Heart left ventricle (tissue), 16 donors: Measurements from ENCODE around the gene FOXP1. TPM values are rescaled to one million over a fixed set of nuclear protein-coding genes. Genes with fewer than 3 reads are reported as not detected.

Experiments used
- ATAC-seq, 4 donors: fragments of 200-7000 bp; cut with Tn5 transposase; one replicate each; pipeline ENCODE4 v1.9.1; 2020 to 2022; ENCODE audit warnings: moderate library complexity in 4 of 4, mild to moderate bottlenecking in 3 of 4, moderate number of reproducible peaks in 1 of 4
- DNase-seq, 5 donors: peaks; one replicate each; pipeline ENCODE4 v3.0.0-alpha.2; 2020
- H3K27ac ChIP-seq, 12 donors: fragments of 200-600 bp; sonication (generic) in 4 of 12; one replicate each; pipeline versions ENCODE4 v1.5.0 to v1.8.0; 2016 to 2022; ENCODE audit warnings: mild to moderate bottlenecking in 2 of 12
- H3K27me3 ChIP-seq, 9 donors: fragments of 200-600 bp; sonication (generic) in 2 of 9; one replicate each; pipeline versions ENCODE4 v1.5.1 to v1.8.0; 2016 to 2022; ENCODE audit warnings: mild to moderate bottlenecking in 3 of 9
- H3K36me3 ChIP-seq, 9 donors: fragments of 200-600 bp; sonication (generic) in 2 of 9; one replicate each; pipeline versions ENCODE4 v1.5.0 to v1.8.0; 2018 to 2022; ENCODE audit warnings: mild to moderate bottlenecking in 2 of 9
- H3K4me1 ChIP-seq, 12 donors: fragments of 200-600 bp; sonication (generic) in 4 of 12; one replicate each; pipeline versions ENCODE4 v1.5.0 to v1.8.0; 2016 to 2022; ENCODE audit warnings: mild to moderate bottlenecking in 3 of 12
- H3K4me3 ChIP-seq, 12 donors: fragments of 200-600 bp; sonication (generic) in 4 of 12; one replicate each; pipeline versions ENCODE4 v1.5.0 to v1.8.0; 2017 to 2022; ENCODE audit warnings: mild to moderate bottlenecking in 9 of 12, moderate library complexity in 4 of 12
- H3K9me3 ChIP-seq, 12 donors: fragments of 200-600 bp; sonication (generic) in 4 of 12; one replicate each; pipeline versions ENCODE4 v1.5.0 to v1.8.0; 2016 to 2022; ENCODE audit warnings: mild to moderate bottlenecking in 1 of 12
- CTCF ChIP-seq, 12 donors: fragments of 200-600 bp; sonication (generic) in 4 of 12; IDR thresholded peaks; one replicate each; pipeline versions ENCODE4 v1.5.0 to v1.8.0; 2018 to 2022; ENCODE audit warnings: antibody characterized with exemption in 12 of 12, mild to moderate bottlenecking in 5 of 12
- POLR2A ChIP-seq, 2 donors: fragments of 450-650 bp; IDR thresholded peaks; one replicate each; pipeline ENCODE4 v1.6.1; 2017; ENCODE audit warnings: antibody characterized with exemption in 2 of 2, mild to moderate bottlenecking in 2 of 2, moderate library complexity in 2 of 2
- WGBS, 4 donors: extraction: QIAGEN DNeasy Blood & Tissue Kit in 2 of 4; methylation state at CpG; one replicate each; pipeline versions ENCODE4 v1.1.5 to v1.1.7; 2013 to 2018; 5-methylcytosine and 5-hydroxymethylcytosine counted together
- intact Hi-C, 10 donors: fragments of 100-400 bp; cut with DNase I; formaldehyde crosslinking; loops; one replicate each; pipeline versions ENCODE4 v1.11.1 to v1.14.2; 2022
- polyA plus RNA-seq, 2 donors: library from polyadenylated mRNA; stranded (reverse); fragments of 200-250 nt; gene quantifications; one replicate each; pipeline ENCODE4 v1.2.3, GENCODE V29; 2013
- total RNA-seq, 9 donors: library from RNA; depleted of rRNA in 2 of 9; stranded (reverse); fragments of >200 nt in 2 of 9; fragmentation: NEBNext Ultra II Directional in 3 of 9; extraction: Animal tissue kit (Norgen Biotek cat#: 25700) in 3 of 9; gene quantifications; one replicate each; pipeline versions ENCODE4 v1.1.0 to v1.2.4, GENCODE V29; 2016 to 2023
- donor health status: ischemic (EF 13 %, LVEDD 7.1; RV severe dilation, severe dysfunction).
- donor health status: healthy with polysubstance abuse.
- donor health status: DM: no; HTN: yes; CAD: no.
- donor health status: DM: no; HTN: no; CAD: no.
- donor health status: ischemic (EF 25% LVEDD 6.9; RV normal size, moderate dysfunction).
- donor health status: ischemic (EF 25% LVEDD 5.7; RV mildly dilated, moderate dysfunction).
- donor health status: healthy.
- donor health status: DM: yes; HTN: yes; CAD: no.
- donor health status: ischemic (EF 35%, LVEDD 5.7; RV mildly dilated, moderate dysfunction).
- donor health status: nonischemic (EF 11% LVEDD 7.7; RV severe dilation, severe dysfunction).
- donor health status: DM: yes; HTN: yes; CAD: no.
- donor health status: PGD.
- donor health status: ischemic (EF 29% LVEDD 5.4; RV normal size, mild dysfunction).
- donor health status: nonischemic (EF 23%, LVEDD 6.1; RV moderate dilation, normal function).

Gene FOXP1
- total and polyA plus RNA-seq, 11 donors = 14.9 to 67.8 (median 41.1) TPM

DNA sequence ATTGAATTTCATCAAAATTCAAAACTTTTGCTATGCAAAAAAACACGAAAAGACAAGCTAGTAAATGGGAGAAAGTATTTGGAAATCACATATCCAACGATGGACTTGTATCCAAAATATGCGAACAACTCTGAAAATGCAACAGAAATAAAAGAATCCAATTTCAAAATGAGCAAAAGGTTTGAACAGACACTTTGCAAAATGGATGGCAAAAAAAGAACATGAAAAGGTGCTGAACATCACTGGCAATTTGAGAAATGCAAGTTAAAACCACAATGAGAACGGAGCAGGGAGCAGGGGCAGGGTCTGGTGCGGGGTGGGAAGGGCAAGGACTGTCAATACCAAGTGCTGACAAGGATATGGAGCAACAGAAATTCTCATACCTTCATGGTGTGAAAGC is 23.1 kb upstream of the FOXP1 start:
- no peak overlapping the region for H3K4me3 ChIP-seq
- no peaks in the 10 kb centered on the region for H3K27me3 ChIP-seq
- peaks cover 0 to 20% (median 2%) of the 10 kb centered on the region in 12 donors for H3K9me3 ChIP-seq
- no peak for DNase-seq
- WGBS, 4 donors = 78 to 90% (median 82%) methylated on average over 5 of the region's 5 CpGs
- TF ChIP-seq CTCF (IDR thresholded peaks at IDR 0.05) (no peak), POLR2A (IDR thresholded peaks at IDR 0.05) (no peak)
- intact Hi-C loops = no loop called here
- no peak overlapping the region for H3K27ac ChIP-seq
- no peaks in the 10 kb centered on the region for H3K36me3 ChIP-seq
- no peak for ATAC-seq
- H3K4me1 ChIP-seq = no peaks in the 10 kb centered on the region

DNA sequence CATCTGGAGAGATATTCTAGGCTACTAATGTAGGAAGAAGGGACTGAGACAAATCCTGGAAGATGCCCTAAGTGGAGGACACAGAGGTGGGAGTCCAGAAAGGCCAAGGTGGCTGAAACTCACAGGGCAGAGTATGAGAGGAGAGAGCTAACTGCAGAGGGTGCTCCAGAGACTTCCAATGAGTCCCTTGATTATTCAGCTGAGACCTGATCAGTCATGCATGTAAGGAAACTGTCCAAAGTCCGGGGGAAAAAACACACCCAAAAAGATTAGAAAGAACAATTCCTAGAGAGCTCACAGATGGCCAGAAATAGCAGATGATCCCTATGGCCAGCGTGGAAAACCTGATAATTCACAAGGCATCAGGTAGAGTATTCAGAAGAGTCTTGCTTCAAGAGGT is 18.7 kb upstream of the FOXP1 start:
- ATAC-seq (no peak), DNase-seq (no peak)
- intact Hi-C loops = no loop called here
- WGBS, 4 donors = 52 to 77% (median 66%) methylated on average over 2 of the region's 2 CpGs
- H3K9me3 ChIP-seq = peaks cover 0 to 15% (median 2%) of the 10 kb centered on the region in 12 donors
- H3K36me3 ChIP-seq = no peaks in the 10 kb centered on the region
- H3K27ac ChIP-seq = no peak overlapping the region
- H3K4me1 ChIP-seq = peaks cover 0 to 15% (median 0%) of the 10 kb centered on the region in 12 donors
- no peak for TF ChIP-seq POLR2A (IDR thresholded peaks at IDR 0.05)
- TF ChIP-seq CTCF (IDR thresholded peaks at IDR 0.05) = no peak
- no peak overlapping the region for H3K4me3 ChIP-seq
- no peaks in the 10 kb centered on the region for H3K27me3 ChIP-seq

DNA sequence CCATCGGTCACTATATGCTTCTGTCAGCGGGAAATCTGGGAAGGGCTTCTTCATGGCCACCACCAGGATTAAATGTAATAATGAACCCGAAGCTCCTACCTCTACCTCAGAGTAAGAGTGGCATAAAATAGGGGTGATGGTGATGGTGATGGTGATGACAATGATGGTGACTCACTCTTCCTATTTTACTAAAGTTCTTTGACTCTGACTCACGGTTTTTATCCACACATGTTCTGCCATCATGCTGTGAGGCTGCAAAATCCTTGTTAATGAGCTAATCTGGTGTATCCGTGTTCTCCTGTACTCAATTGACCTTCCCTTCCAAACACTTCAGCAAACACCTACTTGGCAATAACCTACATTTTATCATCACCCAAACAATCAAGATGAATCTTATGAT is 18.3 kb upstream of the FOXP1 start:
- DNase-seq (no peak), ATAC-seq (no peak)
- Histone ChIP-seq H3K27ac (no peak overlapping the region), H3K36me3 (no peaks in the 10 kb centered on the region), H3K27me3 (no peaks in the 10 kb centered on the region), H3K4me1 (peaks cover 0 to 15% (median 0%) of the 10 kb centered on the region in 12 donors), H3K4me3 (no peak overlapping the region), H3K9me3 (peaks cover 0 to 10% (median 2%) of the 10 kb centered on the region in 12 donors)
- 87 to 92% (median 91%) methylated on average over 5 of the region's 5 CpGs for WGBS, 4 donors
- TF ChIP-seq CTCF (IDR thresholded peaks at IDR 0.05) (no peak), POLR2A (IDR thresholded peaks at IDR 0.05) (no peak)
- intact Hi-C loops = no loop called here

GRCh38 chr3:71600646-71601288 is 17.2 kb upstream of the FOXP1 start:
- WGBS, 4 donors = 56 to 68% (median 65%) methylated on average over 3 of the region's 3 CpGs
- no peak for TF ChIP-seq POLR2A (IDR thresholded peaks at IDR 0.05)
- TF ChIP-seq CTCF (IDR thresholded peaks at IDR 0.05) = no peak
- Histone ChIP-seq H3K4me3 (no peak overlapping the region), H3K9me3 (peaks cover 0 to under 1% (median 0%) of the 10 kb centered on the region in 12 donors), H3K4me1 (peaks cover 0 to 15% (median 0%) of the 10 kb centered on the region in 12 donors), H3K27ac (peak overlapping the region in 2 of 12 donors; percentile 2), H3K36me3 (no peaks in the 10 kb centered on the region), H3K27me3 (no peaks in the 10 kb centered on the region)
- intact Hi-C loops = no loop called here
- no peak for DNase-seq
- peak in 2 of 4 donors; percentile 49 to 65 for ATAC-seq
